Smooth muscle cell (in vitro differentiated cells): Measurements from ENCODE around the gene A4GNT. TPM values are rescaled to one million over a fixed set of nuclear protein-coding genes. Genes with fewer than 3 reads are reported as not detected.

ENCODE experiments used
- DNase-seq: peaks from one replicate; lab custom pipeline; 2025; ENCODE audit not compliant: unreplicated experiment; lab: John Stamatoyannopoulos, UW
- H2AFZ ChIP-seq: fragments of 200-600 bp; sonication (generic); 2 replicates; pipeline ENCODE4 v1.6.0; 2016; ENCODE audit warnings: antibody characterized with exemption, low read depth, mild to moderate bottlenecking
- H3F3A ChIP-seq: fragments of 200-600 bp; sonication (generic); 2 replicates; pipeline ENCODE4 v1.6.0; 2017; ENCODE audit warnings: antibody characterized with exemption, low read depth
- H3K27ac ChIP-seq: fragments of 200-600 bp; sonication (generic); 2 replicates; pipeline ENCODE4 v1.5.1; 2016; ENCODE audit warnings: low read depth, mild to moderate bottlenecking
- H3K27me3 ChIP-seq: fragments of 200-600 bp; sonication (generic); 2 replicates; pipeline ENCODE4 v1.6.1; 2016; ENCODE audit warnings: low read depth, mild to moderate bottlenecking
- H3K36me3 ChIP-seq: fragments of 200-600 bp; sonication (generic); 2 replicates; pipeline ENCODE4 v1.5.1; 2016; ENCODE audit warnings: low read depth
- H3K4me1 ChIP-seq: fragments of 200-600 bp; sonication (generic); 2 replicates; pipeline ENCODE4 v1.5.1; 2016; ENCODE audit warnings: low read depth
- H3K4me2 ChIP-seq: fragments of 200-600 bp; sonication (generic); 2 replicates; pipeline ENCODE4 v1.6.0; 2016; ENCODE audit warnings: mild to moderate bottlenecking
- H3K4me3 ChIP-seq: fragments of 200-600 bp; sonication (generic); 2 replicates; pipeline ENCODE4 v1.5.1; 2016; ENCODE audit warnings: mild to moderate bottlenecking
- H3K79me2 ChIP-seq: fragments of 200-600 bp; sonication (generic); 2 replicates; pipeline ENCODE4 v1.6.0; 2016; ENCODE audit warnings: low read depth, mild to moderate bottlenecking
- H3K9ac ChIP-seq: fragments of 200-600 bp; sonication (generic); 2 replicates; pipeline ENCODE4 v1.6.0; 2016; ENCODE audit warnings: low read depth
- H3K9me3 ChIP-seq: fragments of 200-600 bp; sonication (generic); replicated peaks from 2 replicates; pipeline ENCODE4 v1.5.1; 2016; ENCODE audit warnings: low read depth
- H4K20me1 ChIP-seq: fragments of 200-600 bp; sonication (generic); 2 replicates; pipeline ENCODE4 v1.6.0; 2016; ENCODE audit warnings: low read depth
- WGBS: methylation state at CpG from one replicate; pipeline ENCODE4 v1.1.7; 2016; ENCODE audit warnings: low lambda C conversion rate; 5-methylcytosine and 5-hydroxymethylcytosine counted together
- polyA plus RNA-seq: library from polyadenylated mRNA; unstranded; fragments of >200 nt; fragmentation: Nextera tagmentation; extraction: Ambion mirVana; gene quantifications from 2 replicates; pipeline ENCODE4 v1.2.1, GENCODE V29; 2016
- total RNA-seq: library from RNA; depleted of rRNA; stranded (reverse); fragments of >200 nt; gene quantifications from 2 replicates; pipeline ENCODE4 v1.2.3, GENCODE V29; 2014
- TF ChIP-seq, protein P1 (sequence below): fragments of 200-600 bp; sonication (generic); IDR thresholded peaks from 2 replicates; pipeline ENCODE4 v1.5.1; 2017; ENCODE audit warnings: borderline replicate concordance, mild to moderate bottlenecking, antibody characterized with exemption; ENCODE audit not compliant: insufficient read depth, poor library complexity, severe bottlenecking

The A4GNT gene
- total and polyA plus RNA-seq, 2 experiments from 2014 or later, result not detected

DNA sequence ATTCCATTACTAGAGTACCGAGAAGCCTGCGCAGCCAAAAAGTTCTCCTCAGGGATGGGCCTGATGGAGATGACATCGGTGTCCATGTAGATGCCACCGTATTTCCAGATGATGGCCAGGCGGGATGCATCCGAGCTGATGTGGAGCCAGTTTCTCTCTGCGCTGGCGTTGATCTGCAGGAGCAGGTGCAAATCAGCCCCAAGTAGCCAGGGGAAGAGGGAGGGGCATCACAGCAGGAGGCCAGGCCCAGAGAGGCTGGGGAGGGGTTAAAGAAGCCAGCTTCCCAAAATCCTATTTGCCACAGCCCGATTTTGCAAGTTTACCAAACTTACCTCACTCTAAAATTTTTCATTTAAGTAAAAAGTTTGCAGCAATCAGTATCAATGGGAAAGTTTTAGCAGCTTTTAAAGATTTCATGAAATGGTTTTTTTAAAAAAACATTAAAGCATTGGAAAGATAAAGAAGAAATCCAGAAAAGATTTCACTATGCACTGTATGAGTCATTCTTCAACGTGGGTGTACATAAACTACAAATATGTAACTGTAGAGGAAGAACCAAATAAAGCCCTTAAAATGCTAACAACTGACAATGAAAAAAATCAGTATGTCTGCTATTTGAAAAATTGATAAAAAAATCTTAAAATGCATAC lies 7.4 kb downstream of the A4GNT start:
- no peak overlapping the region for H2AFZ ChIP-seq
- DNase-seq, result no peak
- H3K4me1 ChIP-seq, result peaks cover 8% of the 10 kb centered on the region
- H3K4me2 ChIP-seq, result peak overlapping the region; percentile 81
- no peaks in the 10 kb centered on the region for H3K79me2 ChIP-seq
- peak overlapping the region; percentile 96 for H3K27ac ChIP-seq
- TF ChIP-seq, protein P1, sequence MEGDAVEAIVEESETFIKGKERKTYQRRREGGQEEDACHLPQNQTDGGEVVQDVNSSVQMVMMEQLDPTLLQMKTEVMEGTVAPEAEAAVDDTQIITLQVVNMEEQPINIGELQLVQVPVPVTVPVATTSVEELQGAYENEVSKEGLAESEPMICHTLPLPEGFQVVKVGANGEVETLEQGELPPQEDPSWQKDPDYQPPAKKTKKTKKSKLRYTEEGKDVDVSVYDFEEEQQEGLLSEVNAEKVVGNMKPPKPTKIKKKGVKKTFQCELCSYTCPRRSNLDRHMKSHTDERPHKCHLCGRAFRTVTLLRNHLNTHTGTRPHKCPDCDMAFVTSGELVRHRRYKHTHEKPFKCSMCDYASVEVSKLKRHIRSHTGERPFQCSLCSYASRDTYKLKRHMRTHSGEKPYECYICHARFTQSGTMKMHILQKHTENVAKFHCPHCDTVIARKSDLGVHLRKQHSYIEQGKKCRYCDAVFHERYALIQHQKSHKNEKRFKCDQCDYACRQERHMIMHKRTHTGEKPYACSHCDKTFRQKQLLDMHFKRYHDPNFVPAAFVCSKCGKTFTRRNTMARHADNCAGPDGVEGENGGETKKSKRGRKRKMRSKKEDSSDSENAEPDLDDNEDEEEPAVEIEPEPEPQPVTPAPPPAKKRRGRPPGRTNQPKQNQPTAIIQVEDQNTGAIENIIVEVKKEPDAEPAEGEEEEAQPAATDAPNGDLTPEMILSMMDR, result no peak
- H4K20me1 ChIP-seq, result no peaks in the 10 kb centered on the region
- WGBS, result 68% methylated on average over 10 of the region's 10 CpGs
- no peak overlapping the region for H3K4me3 ChIP-seq
- H3K9me3 ChIP-seq, result no peaks in the 10 kb centered on the region
- no peaks in the 10 kb centered on the region for H3K36me3 ChIP-seq
- H3K27me3 ChIP-seq, result no peaks in the 10 kb centered on the region
- peaks cover 16% of the 10 kb centered on the region for H3F3A ChIP-seq
- peak overlapping the region; percentile 80 for H3K9ac ChIP-seq

DNA sequence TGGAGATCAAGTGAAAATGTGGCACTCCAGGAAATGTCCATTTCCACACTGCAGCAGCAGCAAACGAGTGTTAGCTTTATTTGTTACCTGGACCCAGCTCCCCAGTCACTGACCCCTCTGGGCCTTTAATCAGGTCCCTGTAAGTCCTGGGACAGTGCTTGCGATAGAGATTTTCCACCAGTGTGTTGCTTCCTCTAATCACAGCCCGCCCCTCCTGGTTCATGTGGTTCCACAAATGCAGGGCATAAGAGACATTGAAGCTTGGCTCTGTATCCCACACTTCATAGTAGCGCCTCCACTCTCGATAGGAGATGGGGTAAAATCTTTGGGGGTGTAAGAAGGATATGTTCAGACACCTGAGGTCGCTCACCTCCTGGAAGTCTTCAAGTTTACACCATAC lies 8.0 kb downstream of the A4GNT start:
- Histone ChIP-seq H3K9ac (no peak overlapping the region), H3K4me1 (peaks cover 8% of the 10 kb centered on the region), H3F3A (peaks cover 16% of the 10 kb centered on the region), H3K27me3 (no peaks in the 10 kb centered on the region), H3K79me2 (no peaks in the 10 kb centered on the region), H4K20me1 (no peaks in the 10 kb centered on the region), H2AFZ (no peak overlapping the region), H3K9me3 (no peaks in the 10 kb centered on the region), H3K4me3 (no peak overlapping the region), H3K27ac (peak overlapping the region; percentile 96), H3K36me3 (no peaks in the 10 kb centered on the region), H3K4me2 (no peak overlapping the region)
- TF ChIP-seq, protein P1, result no peak
- DNase-seq, result no peak
- WGBS, result 96% methylated on average over 6 of the region's 6 CpGs

DNA sequence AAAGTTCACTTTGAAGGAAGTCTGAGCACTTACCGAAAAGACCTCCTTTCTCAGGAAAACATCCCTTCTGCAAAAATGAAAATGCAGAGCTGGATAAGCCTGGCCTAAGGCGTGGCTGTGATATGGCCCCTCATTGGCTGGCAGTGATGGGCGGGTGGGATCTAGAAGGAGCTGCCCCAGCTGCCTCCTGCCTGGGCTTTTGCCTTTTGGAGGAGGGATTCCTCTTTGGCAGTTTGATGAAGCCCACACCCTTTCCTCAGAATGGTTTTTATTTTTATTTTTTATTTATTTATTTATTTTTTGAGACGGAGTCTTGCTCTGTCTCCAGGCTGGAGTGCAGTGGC lies 12.8 kb downstream of the A4GNT start:
- H4K20me1 ChIP-seq, result no peaks in the 10 kb centered on the region
- H3K27me3 ChIP-seq, result no peaks in the 10 kb centered on the region
- peaks cover 5% of the 10 kb centered on the region for H3F3A ChIP-seq
- peaks cover 9% of the 10 kb centered on the region for H3K4me1 ChIP-seq
- no peak overlapping the region for H2AFZ ChIP-seq
- H3K36me3 ChIP-seq, result no peaks in the 10 kb centered on the region
- H3K4me3 ChIP-seq, result no peak overlapping the region
- WGBS, result 80% methylated on average over 4 of the region's 4 CpGs
- H3K79me2 ChIP-seq, result peaks cover 3% of the 10 kb centered on the region
- TF ChIP-seq, protein P1, result no peak
- no peak for DNase-seq
- no peak overlapping the region for H3K9ac ChIP-seq
- H3K27ac ChIP-seq, result no peak overlapping the region
- no peaks in the 10 kb centered on the region for H3K9me3 ChIP-seq
- no peak overlapping the region for H3K4me2 ChIP-seq
